NT2/D1 (cell line): ENCODE data around the gene LIPG.

Experiments
- YY1 ChIP-seq: IDR thresholded peaks from 2 replicates; pipeline ENCODE4 v1.6.1; 2011; ENCODE audit not compliant: insufficient read length, insufficient read depth
- ZNF274 ChIP-seq: IDR thresholded peaks from 2 replicates; pipeline ENCODE4 v1.6.1; 2011; ENCODE audit warnings: mild to moderate bottlenecking, low read depth, low read length

DNA sequence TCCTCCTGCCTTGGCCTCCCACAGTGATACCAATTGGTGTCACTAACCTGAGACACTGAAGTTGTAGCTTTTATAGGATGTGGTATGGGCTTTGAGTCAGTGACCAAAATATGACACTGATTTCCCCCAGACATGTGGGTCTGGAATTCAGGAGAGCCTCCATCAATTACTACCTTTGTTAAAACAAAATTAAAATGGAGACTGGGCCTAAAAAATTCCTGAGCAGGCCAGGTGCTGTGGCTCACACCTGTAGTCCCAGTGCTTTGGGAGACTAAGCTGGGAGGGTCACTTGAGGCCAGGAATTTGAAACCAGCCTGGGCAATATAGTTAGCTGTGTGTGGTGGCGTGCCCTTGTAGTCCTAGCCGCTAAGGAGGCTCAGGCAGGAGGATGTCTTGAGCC lies 36.9 kb upstream of the LIPG start:
- TF ChIP-seq YY1 (no peak), ZNF274 (no peak)
